GM18873 (cell line): ENCODE data around the gene RND2.
"Not testable (repeated sequence)": the region's sequence is repeated elsewhere in the genome, so short reads cannot be mapped to it uniquely, and the experiment has no call there.

Source experiments
- ATAC-seq: cut with Tn5 transposase; IDR thresholded peaks from one replicate; pipeline ENCODE4 v1.9.1; 2021; ENCODE audit warnings: mild to moderate bottlenecking, moderate library complexity, moderate number of reproducible peaks; ENCODE audit not compliant: unreplicated experiment, low FRiP score

The RND2 gene

GRCh38 chr17:43024407-43025289 lies at the start of gene RND2:
TSS of gene RND2 (plus strand) at chr17:43025231. CDS start at chr17:43025348, 117 bp downstream.
- ATAC-seq = no peak

- no peak for ATAC-seq
Measured at GRCh38 chr17:42975265-42975664, 49.8 kb upstream of the RND2 start.

GRCh38 chr17:42975701-42976100 lies 49.3 kb upstream of the RND2 start:
- not testable (repeated sequence) for ATAC-seq

GRCh38 chr17:42979511-42980273 lies 45.3 kb upstream of the RND2 start, which contains the start of gene PTGES3L:
TSS of gene PTGES3L (minus strand) at chr17:42980080. CDS start at chr17:42980053, 27 bp downstream.
- ATAC-seq = peak; percentile 21

GRCh38 chr17:42980274-42980765 lies 44.7 kb upstream of the RND2 start, which contains the start of gene RUNDC1:
TSS of gene RUNDC1 (plus strand) at chr17:42980565. CDS start at chr17:42980577, 12 bp downstream.
- peak; percentile 38 for ATAC-seq

- peak; percentile 42 for ATAC-seq
Measured at GRCh38 chr17:42980766-42981397, 44.1 kb upstream of the RND2 start.

GRCh38 chr17:42982266-42982665 lies 42.8 kb upstream of the RND2 start:
- no peak for ATAC-seq

GRCh38 chr17:42985225-42985624 lies 39.8 kb upstream of the RND2 start:
- no peak for ATAC-seq

GRCh38 chr17:42989141-42989540 lies 35.9 kb upstream of the RND2 start:
- ATAC-seq = no peak

GRCh38 chr17:42989726-42990652 lies 35.0 kb upstream of the RND2 start:
- ATAC-seq = no peak

GRCh38 chr17:42991471-42991870 lies 33.6 kb upstream of the RND2 start:
- no peak for ATAC-seq

- ATAC-seq = no peak
Measured at GRCh38 chr17:42992872-42993271, 32.2 kb upstream of the RND2 start.

GRCh38 chr17:42993913-42994312 lies 31.1 kb upstream of the RND2 start:
- ATAC-seq = not testable (repeated sequence)

GRCh38 chr17:42997390-42997983 lies 27.5 kb upstream of the RND2 start:
- peak; percentile 1 for ATAC-seq

- ATAC-seq = peak; percentile 80
Measured at GRCh38 chr17:42997984-42998938, 26.8 kb upstream of the RND2 start, which contains the start of gene RPL27. TSS of gene RPL27 (plus strand) at chr17:42998419. CDS start at chr17:42998751, 332 bp downstream.

- ATAC-seq = no peak
Measured at GRCh38 chr17:42999003-42999525, 26.0 kb upstream of the RND2 start.

GRCh38 chr17:43000894-43001293 lies 24.1 kb upstream of the RND2 start:
- ATAC-seq = not testable (repeated sequence)
